Measurements from ENCODE around the gene GCHFR. TPM values are rescaled to one million over a fixed set of nuclear protein-coding genes. Genes with fewer than 3 reads are reported as not detected.
A peak's percentile ranks its signal among the peaks of the same experiment; 100 is the strongest.

Gene GCHFR
- total RNA-seq, 1 donor from 2014 or later: 4.5 TPM

- FAIRE-seq: no peak
- DNase-seq (ENCODE audit: low spot score in 2 of 2): peak in 1 of 2 donors; percentile 30
These were observed 9.3 kb upstream of the GCHFR start for GRCh38 chr15:40754574-40754882.

GRCh38 chr15:40754883-40755811 is 8.7 kb upstream of the GCHFR start, which contains the start of gene RMDN3:
TSS of gene RMDN3 (minus strand) at chr15:40755254. CDS start at chr15:40754783, 471 bp downstream.
- FAIRE-seq: no peak
- peak; percentile 91 to 97 for DNase-seq (ENCODE audit: low spot score in 2 of 2)

- FAIRE-seq: no peak
These were observed 8.1 kb upstream of the GCHFR start for GRCh38 chr15:40755812-40756208.

GRCh38 chr15:40756938-40757337 is 6.9 kb upstream of the GCHFR start:
- FAIRE-seq: no peak
- no peak for DNase-seq (ENCODE audit: low spot score in 2 of 2)

More at GRCh38 chr15:40755812-40756208, 8.1 kb upstream of the GCHFR start:
- DNase-seq (ENCODE audit: low spot score in 2 of 2): no peak

- FAIRE-seq (no peak), DNase-seq (ENCODE audit: low spot score in 2 of 2) (no peak)
These were observed 3.9 kb upstream of the GCHFR start for GRCh38 chr15:40759961-40760360.

GRCh38 chr15:40762919-40763800 is 708 bp upstream of the GCHFR start:
- DNase-seq (ENCODE audit: low spot score in 2 of 2): peak in 1 of 2 donors; percentile 70
- no peak for FAIRE-seq

- DNase-seq (ENCODE audit: low spot score in 2 of 2): no peak
These were observed 798 bp downstream of the GCHFR start for GRCh38 chr15:40764629-40765103.

GRCh38 chr15:40766194-40766815 is 2.4 kb downstream of the GCHFR start:
- FAIRE-seq: no peak
- DNase-seq (ENCODE audit: low spot score in 2 of 2): no peak

More at GRCh38 chr15:40764629-40765103, 798 bp downstream of the GCHFR start:
- FAIRE-seq: no peak

- DNase-seq (ENCODE audit: low spot score in 2 of 2) (no peak), FAIRE-seq (no peak)
These were observed 3.3 kb downstream of the GCHFR start for GRCh38 chr15:40766906-40767837.

GRCh38 chr15:40767838-40768500 is 4.1 kb downstream of the GCHFR start:
- no peak for FAIRE-seq
- no peak for DNase-seq (ENCODE audit: low spot score in 2 of 2)

GRCh38 chr15:40768521-40769273 is 4.8 kb downstream of the GCHFR start:
- no peak for DNase-seq (ENCODE audit: low spot score in 2 of 2)
- no peak for FAIRE-seq

- DNase-seq (ENCODE audit: low spot score in 2 of 2): no peak
- no peak for FAIRE-seq
These were observed 5.6 kb downstream of the GCHFR start, which contains the start of gene C15orf62 for GRCh38 chr15:40769274-40770146. TSS of gene C15orf62 (plus strand) at chr15:40769980. CDS start at chr15:40770496, 516 bp downstream.

GRCh38 chr15:40770147-40770721 is 6.4 kb downstream of the GCHFR start:
- no peak for DNase-seq (ENCODE audit: low spot score in 2 of 2)
- FAIRE-seq: no peak

- DNase-seq (ENCODE audit: low spot score in 2 of 2): no peak
- FAIRE-seq: no peak
These were observed 7.4 kb downstream of the GCHFR start for GRCh38 chr15:40771242-40771641.

- no peak for FAIRE-seq
- DNase-seq (ENCODE audit: low spot score in 2 of 2): no peak
These were observed 8.1 kb downstream of the GCHFR start for GRCh38 chr15:40772014-40772413.

GRCh38 chr15:40773496-40773895 is 9.6 kb downstream of the GCHFR start:
- DNase-seq (ENCODE audit: low spot score in 2 of 2) (no peak), FAIRE-seq (no peak)

- DNase-seq (ENCODE audit: low spot score in 2 of 2) (no peak), FAIRE-seq (no peak)
These were observed 10.0 kb downstream of the GCHFR start for GRCh38 chr15:40773902-40774301.

Data from frontal cortex (tissue), 4 donors.